ENCODE measurements around the gene RAB5B. TPM values are rescaled to one million over a fixed set of nuclear protein-coding genes. Genes with fewer than 3 reads are reported as not detected.
A peak's percentile ranks its signal among the peaks of the same experiment; 100 is the strongest.

Gene RAB5B
- total RNA-seq, 1 donor from 2014 or later = 105 TPM

GRCh38 chr12:55946553-55946952 lies 27.3 kb upstream of the RAB5B start:
- Mint-ChIP-seq H3K4me3 (no peak overlapping the region), H3K27me3 (no peaks in the 10 kb centered on the region), H3K4me1 (ENCODE audit: unreplicated experiment) (no peaks in the 10 kb centered on the region), H3K27ac (no peak overlapping the region), H3K9me3 (no peaks in the 10 kb centered on the region), H3K36me3 (peaks cover 3% of the 10 kb centered on the region)
- TF ChIP-seq CTCF (conservative IDR thresholded peaks at IDR 0.05) = no peak
- DNase-seq (ENCODE audit: extremely low spot score, unreplicated experiment) = no peak

- no peak for DNase-seq (ENCODE audit: extremely low spot score, unreplicated experiment)
- Mint-ChIP-seq H3K27me3 (no peaks in the 10 kb centered on the region), H3K4me1 (ENCODE audit: unreplicated experiment) (no peaks in the 10 kb centered on the region), H3K9me3 (no peaks in the 10 kb centered on the region), H3K27ac (peak overlapping the region; percentile 8), H3K4me3 (no peak overlapping the region), H3K36me3 (peaks cover 9% of the 10 kb centered on the region)
- TF ChIP-seq CTCF (conservative IDR thresholded peaks at IDR 0.05) = no peak
These were observed 18.5 kb upstream of the RAB5B start for GRCh38 chr12:55955344-55955743.

GRCh38 chr12:55955800-55956508 lies 17.9 kb upstream of the RAB5B start:
- H3K36me3 Mint-ChIP-seq = peaks cover 9% of the 10 kb centered on the region
- H3K9me3 Mint-ChIP-seq = no peaks in the 10 kb centered on the region
- H3K4me3 Mint-ChIP-seq = peak overlapping the region; percentile 74
- no peaks in the 10 kb centered on the region for H3K4me1 Mint-ChIP-seq (ENCODE audit: unreplicated experiment)
- H3K27ac Mint-ChIP-seq = peak overlapping the region; percentile 88
- peak; percentile 51 for TF ChIP-seq CTCF (conservative IDR thresholded peaks at IDR 0.05)
- H3K27me3 Mint-ChIP-seq = no peaks in the 10 kb centered on the region
- DNase-seq (ENCODE audit: extremely low spot score, unreplicated experiment) = no peak

- DNase-seq (ENCODE audit: extremely low spot score, unreplicated experiment) = no peak
- H3K36me3 Mint-ChIP-seq = peaks cover 7% of the 10 kb centered on the region
- H3K27ac Mint-ChIP-seq = no peak overlapping the region
- TF ChIP-seq CTCF (conservative IDR thresholded peaks at IDR 0.05) = no peak
- H3K4me3 Mint-ChIP-seq = no peak overlapping the region
- H3K4me1 Mint-ChIP-seq (ENCODE audit: unreplicated experiment) = no peaks in the 10 kb centered on the region
- no peaks in the 10 kb centered on the region for H3K27me3 Mint-ChIP-seq
- no peaks in the 10 kb centered on the region for H3K9me3 Mint-ChIP-seq
These were observed 16.6 kb upstream of the RAB5B start for GRCh38 chr12:55957106-55957859.

- no peak for TF ChIP-seq CTCF (conservative IDR thresholded peaks at IDR 0.05)
- no peak overlapping the region for H3K4me3 Mint-ChIP-seq
These were observed 10.1 kb upstream of the RAB5B start for GRCh38 chr12:55963760-55964159.

More at GRCh38 chr12:55963760-55964159, 10.1 kb upstream of the RAB5B start:
- Mint-ChIP-seq H3K27me3 (no peaks in the 10 kb centered on the region), H3K27ac (no peak overlapping the region), H3K36me3 (peaks cover 8% of the 10 kb centered on the region), H3K4me1 (ENCODE audit: unreplicated experiment) (peaks cover 23% of the 10 kb centered on the region), H3K9me3 (no peaks in the 10 kb centered on the region)
- DNase-seq (ENCODE audit: extremely low spot score, unreplicated experiment) = no peak

All from type B pancreatic cell (in vitro differentiated cells).